Caco-2 (cell line): Measurements from ENCODE around the gene DOCK4. TPM values are rescaled to one million over a fixed set of nuclear protein-coding genes. Genes with fewer than 3 reads are reported as not detected.

Experiments
- BruUV-seq: library from RNA; stranded (reverse); fragments of 400-500 nt; replicated peaks from 2 replicates; lab custom pipeline; 2021; lab: Mats Ljungman, UMichigan
- CTCF ChIA-PET: fragments of 300-600 bp; sonication (Branson Sonifier 250); formaldehyde crosslinking; loops from one replicate; lab custom pipeline; 2022; ENCODE audit warnings: antibody characterized with exemption; lab: Charles Lee
- POLR2A ChIA-PET: fragments of 300-600 bp; sonication (Branson Sonifier 250); formaldehyde crosslinking; loops from one replicate; lab custom pipeline; 2022; ENCODE audit warnings: antibody characterized with exemption; lab: Charles Lee
- DNase-seq, 2 experiments: peaks; one replicate each; pipeline versions ENCODE4 v3.0.0 to v3.0.0-alpha.2; 2020 to 2022
- H3K27me3 ChIP-seq: replicated peaks from 2 replicates; pipeline ENCODE4 v1.6.0; 2011; ENCODE audit warnings: low read length; ENCODE audit not compliant: control insufficient read depth, insufficient read depth
- H3K36me3 ChIP-seq: 2 replicates; pipeline ENCODE4 v1.5.1; 2011; ENCODE audit warnings: low read length; ENCODE audit not compliant: control insufficient read depth, insufficient read depth
- H3K4me1 ChIP-seq: fragments of 250-450 bp; sonication (Bioruptor Pico); 2 replicates; pipeline ENCODE4 v1.5.1; 2020; ENCODE audit warnings: mild to moderate bottlenecking
- H3K4me3 ChIP-seq: 2 replicates; pipeline ENCODE4 v1.5.1; 2011; ENCODE audit warnings: low read depth, mild to moderate bottlenecking, control low read depth, low read length
- H3K9me3 ChIP-seq: fragments of 250-450 bp; sonication (Bioruptor Pico); 2 replicates; pipeline ENCODE4 v1.5.1; 2020; ENCODE audit warnings: mild to moderate bottlenecking, moderate library complexity
- H3K27ac Mint-ChIP-seq: one replicate; pipeline ENCODE4 v1.8.0; 2022; ENCODE audit warnings: mixed read lengths; ENCODE audit not compliant: unreplicated experiment
- H3K27me3 Mint-ChIP-seq: one replicate; pipeline ENCODE4 v1.8.0; 2022; ENCODE audit warnings: mixed read lengths; ENCODE audit not compliant: insufficient read depth, unreplicated experiment
- H3K36me3 Mint-ChIP-seq: one replicate; pipeline ENCODE4 v1.8.0; 2022; ENCODE audit warnings: mild to moderate bottlenecking, mixed read lengths; ENCODE audit not compliant: insufficient read depth, unreplicated experiment
- H3K4me1 Mint-ChIP-seq: one replicate; pipeline ENCODE4 v1.8.0; 2022; ENCODE audit warnings: low read depth, mixed read lengths; ENCODE audit not compliant: unreplicated experiment
- H3K4me3 Mint-ChIP-seq: one replicate; pipeline ENCODE4 v1.8.0; 2022; ENCODE audit warnings: mild to moderate bottlenecking, moderate library complexity, mixed read lengths; ENCODE audit not compliant: unreplicated experiment
- H3K9me3 Mint-ChIP-seq: one replicate; pipeline ENCODE4 v1.8.0; 2022; ENCODE audit warnings: mixed read lengths; ENCODE audit not compliant: unreplicated experiment
- intact Hi-C: fragments of 100-400 bp; cut with micrococcal nuclease; formaldehyde crosslinking; loops from one replicate; pipeline ENCODE4 v1.10.0; 2022; ENCODE audit not compliant: unreplicated experiment
- total RNA-seq: library from RNA; stranded (reverse); gene quantifications from 2 replicates; pipeline ENCODE4 v1.2.3, GENCODE V29; 2022
- TF ChIP-seq, protein P1 (sequence below), 2 experiments: fragments of 200-600 bp in 1 of 2; IDR thresholded peaks; 1 replicate in 1 of 2; 2 replicates in 1 of 2; pipeline versions ENCODE4 v1.5.1 to v1.8.0; 2011 to 2022; ENCODE audit warnings: antibody characterized with exemption in 1 of 2, control low read depth in 1 of 2, inconsistent platforms in 1 of 2, low read depth in 1 of 2, low read length in 1 of 2, mild to moderate bottlenecking in 1 of 2, moderate library complexity in 1 of 2; ENCODE audit not compliant: insufficient read depth in 1 of 2, severe bottlenecking in 1 of 2, unreplicated experiment in 1 of 2

Gene DOCK4
- total RNA-seq, 1 experiment from 2014 or later, result 2.0 TPM

DNA sequence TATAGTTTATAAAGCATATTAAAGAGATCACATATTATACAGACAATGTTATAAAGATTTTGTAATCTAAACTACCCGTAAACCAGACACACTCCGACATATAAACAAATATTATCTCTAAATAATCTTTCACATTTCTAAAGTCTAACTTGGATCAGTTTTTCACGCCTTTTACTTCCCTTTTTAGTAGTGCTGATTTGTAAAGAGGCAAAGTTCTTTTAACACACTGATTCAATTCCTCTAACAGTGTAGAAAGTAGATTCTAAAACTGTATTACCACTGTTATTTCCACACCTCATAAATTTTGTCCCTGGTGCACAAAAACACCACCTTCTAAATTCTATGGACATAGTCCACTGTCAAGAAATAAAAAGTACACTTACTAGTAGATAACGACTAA, 230.9 kb downstream of the DOCK4 start:
- Histone ChIP-seq H3K36me3 (no peaks in the 10 kb centered on the region), H3K27me3 (no peaks in the 10 kb centered on the region), H3K9me3 (no peaks in the 10 kb centered on the region), H3K4me1 (no peaks in the 10 kb centered on the region), H3K4me3 (no peak overlapping the region)
- ChIA-PET CTCF (no interaction called here), POLR2A (no interaction called here)
- intact Hi-C loops, result no loop called here
- H3K27me3 Mint-ChIP-seq, result no peaks in the 10 kb centered on the region
- DNase-seq, result no peak
- TF ChIP-seq, protein P1, sequence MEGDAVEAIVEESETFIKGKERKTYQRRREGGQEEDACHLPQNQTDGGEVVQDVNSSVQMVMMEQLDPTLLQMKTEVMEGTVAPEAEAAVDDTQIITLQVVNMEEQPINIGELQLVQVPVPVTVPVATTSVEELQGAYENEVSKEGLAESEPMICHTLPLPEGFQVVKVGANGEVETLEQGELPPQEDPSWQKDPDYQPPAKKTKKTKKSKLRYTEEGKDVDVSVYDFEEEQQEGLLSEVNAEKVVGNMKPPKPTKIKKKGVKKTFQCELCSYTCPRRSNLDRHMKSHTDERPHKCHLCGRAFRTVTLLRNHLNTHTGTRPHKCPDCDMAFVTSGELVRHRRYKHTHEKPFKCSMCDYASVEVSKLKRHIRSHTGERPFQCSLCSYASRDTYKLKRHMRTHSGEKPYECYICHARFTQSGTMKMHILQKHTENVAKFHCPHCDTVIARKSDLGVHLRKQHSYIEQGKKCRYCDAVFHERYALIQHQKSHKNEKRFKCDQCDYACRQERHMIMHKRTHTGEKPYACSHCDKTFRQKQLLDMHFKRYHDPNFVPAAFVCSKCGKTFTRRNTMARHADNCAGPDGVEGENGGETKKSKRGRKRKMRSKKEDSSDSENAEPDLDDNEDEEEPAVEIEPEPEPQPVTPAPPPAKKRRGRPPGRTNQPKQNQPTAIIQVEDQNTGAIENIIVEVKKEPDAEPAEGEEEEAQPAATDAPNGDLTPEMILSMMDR (IDR thresholded peaks at IDR 0.05; ENCODE audit: insufficient read depth in 1 of 2, low read depth in 1 of 2, low read length in 1 of 2, severe bottlenecking in 1 of 2, unreplicated experiment in 1 of 2), result no peak
- H3K4me3 Mint-ChIP-seq, result no peak overlapping the region
- H3K36me3 Mint-ChIP-seq, result no peaks in the 10 kb centered on the region
- no peaks in the 10 kb centered on the region for H3K9me3 Mint-ChIP-seq
- H3K4me1 Mint-ChIP-seq, result no peaks in the 10 kb centered on the region
- no peak overlapping the region for H3K27ac Mint-ChIP-seq
- no TSS peak for BruUV-seq

DNA sequence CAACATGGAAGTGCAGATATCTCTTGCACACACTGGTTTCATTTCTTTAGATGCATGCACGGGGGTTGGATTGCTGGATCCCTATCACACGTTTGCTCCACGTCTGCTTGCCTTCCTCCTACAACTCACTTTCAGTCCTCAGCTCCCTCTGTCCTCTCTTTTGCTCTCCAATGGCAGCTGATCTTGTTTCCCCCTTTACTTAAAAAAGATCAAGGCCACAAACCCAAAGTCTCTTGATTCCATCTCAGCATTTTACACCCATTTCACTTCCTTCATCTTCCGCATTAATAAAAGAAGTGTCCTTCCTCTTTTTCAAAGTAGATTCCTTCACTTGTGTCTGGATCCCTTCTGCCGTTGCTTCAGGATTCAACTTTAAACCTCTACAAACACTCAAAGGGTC, 245.2 kb downstream of the DOCK4 start:
- no peak overlapping the region for H3K27ac Mint-ChIP-seq
- Histone ChIP-seq H3K27me3 (no peaks in the 10 kb centered on the region), H3K4me3 (no peak overlapping the region), H3K4me1 (no peaks in the 10 kb centered on the region), H3K36me3 (no peaks in the 10 kb centered on the region), H3K9me3 (no peaks in the 10 kb centered on the region)
- intact Hi-C loops, result no loop called here
- no peak overlapping the region for H3K4me3 Mint-ChIP-seq
- H3K36me3 Mint-ChIP-seq, result no peaks in the 10 kb centered on the region
- DNase-seq, result no peak
- no peaks in the 10 kb centered on the region for H3K27me3 Mint-ChIP-seq
- H3K9me3 Mint-ChIP-seq, result no peaks in the 10 kb centered on the region
- BruUV-seq, result no TSS peak
- ChIA-PET POLR2A (no interaction called here), CTCF (interaction anchor here (0.7 kb wide), 1 partner anchor 509 kb away, joined by 5 read pairs; no protein-coding TSS in a partner anchor)
- TF ChIP-seq, protein P1 (IDR thresholded peaks at IDR 0.05; ENCODE audit: insufficient read depth in 1 of 2, low read depth in 1 of 2, low read length in 1 of 2, severe bottlenecking in 1 of 2, unreplicated experiment in 1 of 2), result no peak
- H3K4me1 Mint-ChIP-seq, result no peaks in the 10 kb centered on the region

DNA sequence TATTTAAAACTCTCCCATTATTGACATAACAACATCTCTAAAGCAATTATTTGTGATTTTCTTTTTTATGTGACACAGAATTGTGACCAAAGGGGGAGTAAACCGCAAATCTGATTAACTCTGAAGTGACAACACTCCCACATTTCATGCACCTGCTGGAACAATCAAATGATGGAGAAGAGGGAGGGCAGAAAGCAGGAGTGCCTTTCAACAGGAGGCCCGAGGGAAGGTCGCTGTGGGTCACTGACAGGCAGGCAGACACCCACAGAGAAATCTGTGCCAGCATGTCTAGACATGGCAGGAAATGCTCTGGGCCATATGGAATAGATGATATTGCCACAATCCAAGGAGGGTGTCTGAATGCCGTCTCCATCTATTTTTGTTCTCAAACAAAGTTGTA, 247.3 kb downstream of the DOCK4 start:
- no peak overlapping the region for H3K4me3 ChIP-seq
- TF ChIP-seq, protein P1 (IDR thresholded peaks at IDR 0.05; ENCODE audit: insufficient read depth in 1 of 2, low read depth in 1 of 2, low read length in 1 of 2, severe bottlenecking in 1 of 2, unreplicated experiment in 1 of 2), result no peak
- Mint-ChIP-seq H3K27me3 (no peaks in the 10 kb centered on the region), H3K27ac (no peak overlapping the region), H3K4me3 (no peak overlapping the region), H3K4me1 (no peaks in the 10 kb centered on the region), H3K36me3 (no peaks in the 10 kb centered on the region), H3K9me3 (no peaks in the 10 kb centered on the region)
- no TSS peak for BruUV-seq
- no peak for DNase-seq
- no peaks in the 10 kb centered on the region for H3K4me1 ChIP-seq
- no peaks in the 10 kb centered on the region for H3K27me3 ChIP-seq
- intact Hi-C loops, result no loop called here
- CTCF ChIA-PET, result no interaction called here
- no peaks in the 10 kb centered on the region for H3K9me3 ChIP-seq
- H3K36me3 ChIP-seq, result no peaks in the 10 kb centered on the region
- POLR2A ChIA-PET, result no interaction called here
